GM21825 (cell line): Measurements from ENCODE around the gene OGFOD2.
"Not testable (repeated sequence)": the region's sequence is repeated elsewhere in the genome, so short reads cannot be mapped to it uniquely, and the experiment has no call there.

Experiments
- ATAC-seq: cut with Tn5 transposase; IDR thresholded peaks from one replicate; pipeline ENCODE4 v1.9.1; 2021; ENCODE audit warnings: mild to moderate bottlenecking, moderate library complexity; ENCODE audit not compliant: unreplicated experiment

Gene OGFOD2

DNA sequence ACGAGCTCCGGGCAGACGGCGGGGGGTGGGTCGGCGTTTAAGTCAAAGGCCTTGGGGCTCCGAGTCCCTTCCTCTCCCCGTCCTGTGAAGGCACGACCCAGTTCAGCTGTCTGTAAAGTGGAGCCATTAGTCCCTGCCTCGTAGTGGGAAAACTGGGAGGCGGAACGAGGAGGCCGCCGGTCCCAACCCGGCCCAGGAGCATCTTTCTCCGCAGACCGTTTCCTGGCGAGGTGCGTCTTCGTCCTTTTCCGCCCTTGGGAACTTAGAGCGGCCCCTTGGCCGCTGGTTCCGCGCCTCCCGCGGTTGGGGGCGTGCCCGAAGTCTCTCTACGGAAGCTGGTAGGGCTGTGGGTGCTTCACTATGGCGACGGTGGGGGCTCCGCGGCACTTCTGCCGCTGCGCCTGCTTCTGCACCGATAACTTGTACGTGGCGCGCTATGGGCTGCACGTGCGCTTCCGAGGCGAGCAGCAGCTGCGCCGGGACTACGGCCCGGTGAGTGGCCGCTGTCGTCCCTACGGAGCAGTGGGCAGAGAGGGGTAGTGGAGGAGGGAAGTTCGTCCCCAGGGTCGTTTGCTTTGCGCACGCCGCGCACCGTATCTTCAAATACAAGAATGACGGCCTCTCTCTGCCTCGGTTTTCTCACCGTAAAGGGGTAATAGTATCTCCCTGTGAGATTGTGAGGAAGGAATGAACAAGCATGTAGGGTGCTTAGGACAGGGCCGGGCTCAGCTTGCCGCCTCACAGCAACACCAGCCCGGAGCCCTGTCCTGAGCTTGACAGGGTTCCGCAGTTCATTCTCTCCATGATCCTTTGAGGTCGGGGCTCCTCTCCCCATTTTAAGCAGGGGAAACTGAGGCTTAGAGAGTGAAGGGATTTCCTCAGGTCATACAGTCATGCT, at the start of gene OGFOD2:
OGFOD2 (plus strand) TSS at position 353 of the 898 bp plus-strand sequence; CDS start at position 361, 8 bp downstream.
- ATAC-seq, result peak; percentile 63

DNA sequence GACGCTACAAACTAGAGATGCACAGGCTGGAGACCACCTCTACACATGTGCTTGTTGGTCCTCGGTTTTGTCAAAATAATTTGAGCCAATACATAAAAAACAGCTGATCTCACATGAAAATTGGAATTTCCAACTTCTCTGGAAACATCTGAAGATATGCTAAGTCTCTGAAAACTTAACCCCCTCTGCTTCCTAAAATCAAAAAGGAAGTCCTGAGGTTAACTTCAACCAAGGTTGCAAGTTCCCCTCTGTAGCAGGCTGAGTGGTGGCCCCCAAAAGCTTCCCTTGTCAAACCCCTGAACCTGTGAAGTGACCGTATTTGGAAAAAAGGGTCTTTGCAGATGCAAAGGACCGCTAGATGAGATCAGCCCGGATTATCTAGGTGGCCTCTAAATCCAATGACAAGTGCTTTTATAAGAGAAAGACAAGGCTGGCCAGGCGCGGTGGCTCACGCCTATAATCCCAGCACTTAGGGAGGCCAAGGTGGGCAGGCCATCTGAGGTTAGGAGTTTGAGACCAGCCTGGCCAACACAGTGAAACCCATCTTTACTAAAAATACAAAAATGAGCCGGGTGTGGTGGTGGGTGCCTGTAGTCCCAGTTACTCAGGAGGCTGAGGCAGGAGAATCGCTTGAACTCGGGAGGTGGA, 47.2 kb upstream of the OGFOD2 start:
- no peak for ATAC-seq

DNA sequence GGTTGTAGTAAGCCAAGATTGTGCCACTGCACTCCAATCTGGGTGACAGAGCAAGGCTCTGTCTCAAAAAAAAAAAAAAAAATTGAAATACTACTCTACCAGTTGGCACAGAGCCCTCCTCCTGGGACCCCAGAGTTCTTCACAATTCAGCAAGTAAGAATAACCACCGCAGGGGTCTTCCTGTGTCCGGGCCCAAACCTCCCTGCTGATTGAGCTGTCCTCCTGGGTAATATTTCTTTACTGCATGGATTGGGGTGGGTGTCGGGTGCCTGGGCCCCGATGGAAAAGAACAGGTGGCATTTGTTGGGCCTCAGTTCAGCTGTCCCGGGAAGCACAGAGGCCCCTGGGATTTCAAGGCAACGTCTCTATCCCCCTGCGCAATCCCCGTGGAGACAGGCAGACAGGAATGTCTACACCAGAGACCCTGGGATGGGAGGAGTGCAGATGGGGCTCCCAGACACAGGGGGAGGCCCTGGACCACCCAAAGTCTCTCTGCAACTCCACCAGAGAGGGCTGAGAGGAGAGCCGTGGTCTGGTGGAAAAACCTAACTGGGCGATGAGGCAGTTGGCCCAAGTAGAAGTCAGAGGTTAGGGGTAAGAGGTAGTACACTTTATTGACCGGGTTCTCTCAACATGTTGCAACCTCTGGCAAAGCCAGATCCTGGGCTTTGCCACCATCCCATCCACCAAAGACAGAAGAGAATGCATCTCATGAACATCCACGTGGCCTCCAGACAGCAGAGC, 46.5 kb upstream of the OGFOD2 start:
- no peak for ATAC-seq

DNA sequence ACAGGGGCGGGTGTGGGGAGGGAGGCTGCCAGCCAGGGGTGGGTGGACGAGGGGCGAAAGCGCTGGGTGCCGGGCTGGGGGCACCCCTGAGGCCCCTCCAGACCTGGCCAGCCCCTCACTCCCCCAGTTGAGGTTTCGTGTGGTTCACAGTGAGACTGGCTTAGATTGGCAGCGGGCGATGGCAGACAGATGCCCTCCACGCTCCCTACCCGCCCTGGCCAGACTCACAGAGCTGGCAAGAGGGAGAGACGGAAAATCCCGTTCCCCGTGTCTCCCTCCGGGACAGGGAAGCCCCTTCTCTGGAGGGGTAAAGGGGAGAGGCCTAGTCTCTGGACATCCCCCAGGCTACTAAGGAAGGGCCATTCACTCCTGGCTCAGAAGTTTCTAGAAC, 45.9 kb upstream of the OGFOD2 start:
- no peak for ATAC-seq

DNA sequence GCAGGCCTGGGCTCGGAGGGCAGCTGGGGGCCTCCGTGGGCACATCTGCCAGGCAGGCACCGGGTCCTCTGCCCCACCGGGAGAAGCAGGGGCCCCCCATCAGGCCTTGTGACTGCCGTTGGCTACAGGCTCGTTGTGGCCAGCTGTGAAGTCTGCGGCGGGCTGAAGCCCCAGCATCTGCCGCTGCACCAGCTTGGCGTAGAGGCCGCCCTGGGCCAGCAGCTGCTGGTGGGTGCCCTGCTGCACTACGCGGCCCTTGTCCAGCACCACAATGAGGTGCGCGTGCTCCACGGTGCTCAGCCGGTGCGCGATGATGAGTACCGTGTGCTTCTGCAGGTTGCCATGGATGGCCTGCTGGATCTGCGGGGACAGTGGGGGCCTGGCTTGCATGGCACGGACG, 45.2 kb upstream of the OGFOD2 start:
- ATAC-seq, result no peak

DNA sequence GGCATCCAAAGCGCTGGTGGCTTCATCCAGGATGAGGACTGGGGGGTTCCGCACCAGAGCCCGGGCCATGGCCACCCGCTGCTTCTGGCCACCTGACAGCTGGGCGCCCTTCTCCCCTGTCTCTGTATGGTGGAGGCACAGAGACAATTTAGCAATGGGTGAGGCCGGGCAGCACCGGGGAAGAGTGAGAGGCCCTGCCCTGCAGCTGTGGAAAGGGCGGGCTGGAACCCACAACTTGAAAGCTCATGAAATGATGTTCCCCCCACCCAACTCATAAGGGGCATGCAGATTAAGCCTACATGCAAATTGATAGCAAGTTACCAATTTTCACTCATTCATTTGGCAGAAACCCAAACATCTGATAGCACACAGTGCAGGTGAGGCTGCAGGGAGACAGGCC, 42.8 kb upstream of the OGFOD2 start:
- ATAC-seq, result no peak

DNA sequence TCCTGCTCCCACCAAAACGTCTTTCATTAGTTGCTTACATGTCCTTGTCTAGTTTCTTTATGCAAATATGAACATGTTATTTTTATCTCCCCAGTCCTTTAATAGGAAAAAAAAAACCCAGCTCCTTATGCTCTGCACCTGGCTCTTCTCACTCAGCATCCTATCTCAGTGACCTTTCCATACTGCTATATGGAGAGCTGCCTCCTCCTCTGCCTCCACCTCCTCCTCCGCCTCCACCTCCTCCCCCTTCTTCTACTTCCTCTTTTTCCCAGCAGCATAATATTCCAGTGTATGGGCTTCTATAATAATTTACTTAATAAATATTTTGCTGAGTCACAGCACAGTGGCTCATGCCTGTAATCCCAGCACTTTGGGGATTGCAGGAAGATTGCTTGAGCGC, 40.3 kb upstream of the OGFOD2 start:
- ATAC-seq, result peak; percentile 66

DNA sequence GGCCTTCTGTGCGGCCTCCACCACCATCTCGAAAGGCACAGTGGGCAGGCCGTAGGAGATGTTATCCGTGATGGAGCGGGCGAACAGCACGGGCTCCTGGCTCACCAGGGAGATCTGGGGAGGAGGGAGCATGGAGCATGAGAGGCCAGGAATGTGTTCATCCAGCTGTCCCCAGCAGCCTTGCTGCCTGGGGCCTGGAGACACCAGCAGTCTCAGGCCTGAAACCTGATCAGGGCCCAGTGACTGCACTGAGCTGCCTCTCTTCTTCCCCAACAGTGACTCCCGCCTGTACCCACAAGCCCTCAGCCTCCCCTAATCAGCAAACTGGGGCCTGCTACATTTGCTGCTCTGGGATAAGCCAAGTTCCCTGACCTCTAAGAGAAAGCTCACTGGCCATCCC, 39.7 kb upstream of the OGFOD2 start:
- no peak for ATAC-seq

DNA sequence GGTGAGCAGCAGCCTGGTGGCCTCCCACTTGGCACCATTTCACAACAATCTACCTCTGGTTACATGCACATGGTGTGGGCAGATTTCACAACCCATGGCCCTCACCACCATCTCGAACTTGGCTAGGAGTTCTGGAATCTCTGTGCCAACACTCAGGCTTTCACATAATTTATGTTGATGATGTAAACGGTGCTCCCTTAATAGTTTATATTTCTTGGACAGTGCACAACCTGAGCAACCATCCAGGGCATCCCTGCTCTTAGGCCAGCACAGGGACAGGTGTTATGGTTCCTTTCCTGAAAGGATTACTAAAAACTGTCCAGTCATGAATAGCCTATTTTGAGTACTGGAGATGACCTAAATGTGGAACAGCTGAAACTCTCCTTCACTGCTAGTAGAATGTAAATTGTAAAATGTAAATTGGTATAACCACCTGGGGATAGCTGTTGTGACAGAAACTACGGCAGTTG, 37.4 kb upstream of the OGFOD2 start:
- ATAC-seq, result no peak

DNA sequence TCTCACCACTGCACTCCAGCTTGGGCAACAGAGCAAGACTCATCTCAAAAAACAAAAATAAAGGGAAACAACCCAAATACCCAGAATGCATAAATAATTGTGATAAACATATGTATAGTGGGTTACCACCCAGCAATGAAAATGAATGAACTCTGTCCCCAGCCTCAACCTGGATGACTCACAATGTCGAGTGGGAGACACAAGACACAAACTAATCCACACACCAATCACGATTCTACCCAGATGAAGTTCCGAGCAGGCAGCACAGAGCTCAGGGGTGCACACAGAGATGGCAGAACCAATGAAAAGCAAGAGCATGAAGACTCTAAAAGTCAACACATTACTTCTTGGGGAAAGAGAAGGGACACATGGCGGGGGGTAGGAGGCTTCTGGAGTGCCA, 35.9 kb upstream of the OGFOD2 start:
- ATAC-seq, result no peak

DNA sequence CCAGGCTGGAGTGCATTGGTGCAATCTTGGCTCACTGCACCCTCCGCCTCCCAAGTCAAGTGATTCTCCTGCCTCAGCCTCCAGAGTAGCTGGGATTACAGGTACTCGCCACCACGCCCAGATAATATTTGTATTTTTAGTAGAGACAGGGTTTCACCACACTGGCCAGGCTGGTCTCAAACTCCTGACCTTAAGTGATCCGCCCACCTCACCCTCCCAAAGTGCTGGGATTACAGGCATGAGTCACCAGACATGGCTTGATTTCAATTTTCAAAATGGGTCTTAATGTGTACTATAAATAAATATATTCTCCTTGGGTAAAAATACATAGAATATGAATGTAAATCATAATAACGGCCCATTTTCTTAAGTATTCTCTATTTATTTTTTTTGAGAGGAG, 33.7 kb upstream of the OGFOD2 start:
- not testable (repeated sequence) for ATAC-seq

DNA sequence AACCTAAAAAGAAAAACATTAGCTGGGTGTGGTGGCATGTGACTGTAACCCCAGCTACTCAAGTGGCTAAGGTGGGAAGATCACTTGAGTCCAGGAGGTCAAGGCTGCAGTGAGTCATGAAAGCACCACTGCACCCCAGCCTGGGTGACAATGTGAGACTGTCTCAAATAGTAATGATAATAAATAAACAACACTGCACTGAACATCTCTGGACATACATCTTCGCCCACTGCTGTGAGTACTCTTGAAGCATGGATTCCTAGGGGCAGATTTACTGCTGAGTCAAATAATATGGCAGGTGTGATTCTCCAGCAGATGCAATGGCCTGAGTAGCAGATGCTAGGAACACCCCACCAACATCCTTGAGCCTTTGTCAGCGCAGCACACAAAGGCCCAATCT, 32.4 kb upstream of the OGFOD2 start:
- ATAC-seq, result no peak

DNA sequence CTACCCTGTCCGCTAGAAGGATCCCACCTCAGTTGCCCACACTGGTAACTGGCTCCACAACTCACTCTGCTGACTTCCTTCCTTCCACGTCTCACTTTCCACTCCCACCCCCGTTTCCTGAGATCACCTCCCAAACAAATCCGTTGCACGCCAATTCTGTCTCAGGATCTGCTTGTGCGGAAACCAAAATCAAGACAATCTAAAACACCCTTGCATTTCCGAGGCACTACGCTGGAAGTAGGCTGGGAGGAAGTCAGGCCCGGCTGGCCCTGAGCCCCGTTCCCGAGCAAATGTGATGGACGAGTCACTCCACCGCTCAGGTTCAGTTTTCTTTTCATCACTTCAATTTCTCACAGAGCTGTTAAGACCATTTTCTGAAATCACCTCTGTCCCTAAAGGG, 31.8 kb upstream of the OGFOD2 start:
- no peak for ATAC-seq

DNA sequence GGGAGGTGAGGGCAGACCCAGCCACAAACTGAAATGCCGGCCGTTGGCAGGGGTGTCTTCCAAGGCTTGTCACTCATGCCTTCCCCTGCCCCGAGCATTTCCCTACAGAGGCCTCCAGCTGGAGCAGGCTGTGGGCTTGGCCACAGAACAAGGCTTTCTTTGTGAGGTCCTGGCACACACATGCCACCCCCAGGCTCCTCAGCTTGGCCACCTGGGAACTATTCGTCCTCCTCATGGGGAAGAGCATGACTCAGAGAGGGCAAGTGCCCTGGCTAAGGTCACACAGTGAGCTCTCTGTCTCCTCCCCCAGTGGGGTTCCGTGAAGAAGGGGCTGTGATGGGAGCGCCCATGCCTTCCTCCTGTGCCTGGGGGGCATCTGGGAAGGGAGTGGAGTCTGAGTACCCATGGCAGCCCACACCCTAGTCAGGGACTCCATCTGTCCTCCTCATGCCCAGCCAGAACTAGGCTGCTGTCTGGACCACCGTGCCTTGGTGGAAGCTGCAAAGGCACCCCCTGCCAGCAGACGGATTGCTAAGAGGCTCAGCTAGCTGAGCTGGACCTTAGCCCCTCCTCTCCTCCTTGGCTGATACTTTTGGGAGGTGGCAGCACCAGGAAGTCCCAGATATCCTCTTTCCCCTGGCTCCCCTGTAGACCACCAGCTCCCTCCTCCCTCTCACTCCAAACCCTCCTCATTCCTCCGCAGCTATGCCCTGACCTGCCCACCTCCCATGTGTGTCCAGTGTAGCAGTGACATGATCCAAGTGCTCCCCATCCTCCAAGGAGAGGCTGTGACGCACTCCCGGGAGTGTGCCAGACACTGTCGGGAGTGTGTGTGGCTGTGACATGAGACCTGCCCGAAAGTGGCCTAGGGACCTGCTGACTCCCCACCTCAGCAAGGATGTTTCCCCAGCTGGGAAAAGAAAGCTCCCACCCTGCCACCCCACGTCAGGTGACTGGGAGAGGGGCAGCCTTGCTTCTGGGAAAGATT, 30.1 kb upstream of the OGFOD2 start:
- no peak for ATAC-seq

DNA sequence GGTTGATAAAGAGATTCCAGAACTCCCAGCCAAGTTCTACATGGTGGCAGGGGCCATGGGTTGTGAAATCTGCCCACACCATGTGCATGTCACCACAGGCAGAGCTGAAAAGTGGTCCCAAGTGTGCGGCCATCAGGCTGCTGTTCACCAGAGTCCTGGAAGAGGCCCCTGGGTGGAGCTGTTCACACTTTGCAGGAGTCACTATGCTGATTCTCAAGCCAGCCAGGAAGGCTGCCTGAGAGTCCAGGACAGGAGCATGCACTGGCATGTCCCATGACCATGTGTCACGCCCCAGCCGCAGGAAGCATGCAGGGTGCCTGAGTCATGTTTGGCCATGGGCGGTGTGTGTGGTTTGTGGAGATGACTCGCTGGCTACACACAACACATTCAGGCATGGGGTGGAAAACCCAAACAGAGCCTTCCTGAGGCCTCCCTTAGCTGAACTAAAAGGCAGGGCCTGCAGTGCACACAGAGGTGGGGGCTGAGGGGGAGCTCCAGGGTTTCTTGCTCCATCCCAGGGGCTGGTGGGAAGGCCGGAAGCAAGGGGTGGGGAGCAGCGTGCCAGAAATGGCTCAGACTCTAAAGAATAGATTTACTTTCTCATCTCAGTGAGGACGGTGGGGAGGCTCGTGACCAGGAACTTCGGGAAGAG, 28.2 kb upstream of the OGFOD2 start:
- peak; percentile 70 for ATAC-seq

DNA sequence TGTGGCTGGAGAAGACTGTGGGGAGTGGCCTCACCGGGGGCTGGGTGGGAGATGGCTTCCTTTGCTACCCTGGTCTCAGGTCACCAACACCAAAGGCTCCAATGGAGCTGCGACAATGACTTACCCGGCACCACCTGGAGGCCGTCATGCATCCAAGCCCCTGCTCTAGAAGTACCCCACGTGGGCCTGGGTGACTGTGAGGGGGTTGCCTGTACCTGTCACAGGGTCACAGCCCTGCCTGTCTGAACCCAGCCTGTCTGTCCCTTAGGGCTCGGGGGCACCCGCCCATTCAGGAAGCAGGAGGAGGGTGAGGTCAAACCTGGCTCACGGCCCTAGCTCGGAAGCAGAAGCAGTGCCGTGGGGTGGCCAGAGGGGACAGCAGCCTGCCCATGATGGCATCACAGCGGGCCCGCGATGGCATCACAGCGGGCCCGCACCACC, 27.7 kb upstream of the OGFOD2 start:
- ATAC-seq, result peak; percentile 13

DNA sequence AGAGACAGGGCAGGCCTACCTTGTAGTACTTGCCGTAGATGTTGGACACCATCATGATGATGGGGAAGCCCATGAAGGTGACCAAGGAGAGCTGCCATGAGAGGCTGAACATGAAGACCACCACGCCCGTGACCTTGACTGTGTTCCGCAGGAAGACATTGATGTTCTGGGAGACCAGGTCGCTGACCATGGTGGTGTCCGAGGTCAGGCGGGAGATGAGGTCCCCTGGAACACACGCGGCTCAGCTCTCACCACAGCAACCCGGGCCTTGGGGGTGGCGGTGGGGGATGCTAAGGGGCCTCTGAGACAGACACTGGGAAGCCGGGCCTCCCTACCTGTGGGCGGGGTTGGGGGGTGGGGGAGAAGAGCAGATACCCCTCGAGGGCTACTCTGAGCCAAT, 26.4 kb upstream of the OGFOD2 start:
- no peak for ATAC-seq

DNA sequence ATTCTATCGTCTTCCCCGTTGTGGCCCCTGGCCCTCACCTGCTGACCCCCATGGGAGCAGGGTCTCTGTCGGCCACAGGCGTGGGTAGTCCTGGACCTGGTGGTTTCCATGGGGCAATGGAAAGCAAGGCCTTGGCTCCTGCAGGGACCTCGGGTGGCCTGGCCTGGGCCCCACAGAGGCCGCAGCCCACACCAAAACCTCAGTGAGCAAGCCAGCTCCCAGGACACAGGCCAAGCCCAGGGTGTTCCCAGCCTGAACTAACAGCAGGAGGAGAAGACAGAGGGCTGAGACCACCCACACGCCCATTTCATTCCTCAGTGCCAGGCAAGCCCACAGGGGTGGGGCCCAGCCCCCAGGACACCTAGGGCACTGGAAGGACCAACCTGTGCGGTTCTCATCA, 25.6 kb upstream of the OGFOD2 start:
- ATAC-seq, result no peak

DNA sequence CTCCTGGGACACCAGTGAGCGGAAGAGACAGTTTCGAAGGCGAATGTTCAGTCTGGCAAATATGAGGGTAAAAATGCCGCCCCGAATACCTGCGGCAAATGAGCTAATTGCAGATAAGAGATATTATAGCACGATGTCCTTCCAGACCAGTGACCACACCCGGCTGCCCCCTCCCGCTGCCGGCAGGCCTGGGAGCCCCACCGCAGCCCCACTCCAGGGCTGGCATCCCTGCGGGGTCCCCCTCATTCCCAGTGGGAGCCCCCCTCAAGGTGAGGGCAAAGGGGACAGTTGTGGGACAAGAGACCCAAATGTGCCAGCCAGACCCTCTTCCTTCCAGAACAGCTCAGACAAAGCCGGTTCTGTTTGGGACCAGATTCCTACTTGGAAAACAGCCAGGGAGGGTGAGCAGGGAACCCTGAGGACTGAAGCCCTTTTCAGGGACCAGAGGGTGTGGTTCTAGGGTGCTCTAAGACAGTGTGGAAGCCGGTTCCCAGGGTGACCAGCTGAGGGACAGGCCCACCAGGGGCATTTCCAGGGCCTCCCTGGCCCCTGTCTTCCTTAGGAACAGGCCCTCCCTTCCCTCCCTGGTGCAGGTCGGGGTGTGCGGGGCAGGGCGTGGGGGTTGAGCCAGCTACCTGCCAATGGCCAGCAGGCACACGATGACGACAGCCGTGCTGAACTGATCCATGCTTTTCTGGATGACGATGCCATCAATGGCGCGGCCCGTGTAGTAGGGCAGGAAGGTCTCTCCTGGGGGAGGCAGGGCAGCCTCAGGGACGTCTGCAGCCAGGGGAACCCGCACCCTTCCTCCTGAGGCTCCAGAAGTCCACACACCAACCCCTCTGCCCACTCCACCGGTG, 25.0 kb upstream of the OGFOD2 start:
- no peak for ATAC-seq
